Activated naive CD4-positive, alpha-beta T cell treated with anti-CD3 and anti-CD28 coated beads, Interleukin-2, amount 50 U/mL, for 24 hours (primary cell): ENCODE results near the gene MANSC1.
"Not testable (repeated sequence)": the region's sequence is repeated elsewhere in the genome, so short reads cannot be mapped to it uniquely, and the experiment has no call there.

ENCODE experiments used
- H3K27ac Mint-ChIP-seq: one replicate; pipeline ENCODE4 v1.8.0; 2021; ENCODE audit warnings: mild to moderate bottlenecking, mixed read lengths
- H3K27me3 Mint-ChIP-seq: one replicate; pipeline ENCODE4 v1.8.0; 2021; ENCODE audit warnings: mixed read lengths
- H3K36me3 Mint-ChIP-seq: one replicate; pipeline ENCODE4 v1.8.0; 2021; ENCODE audit warnings: mixed read lengths
- H3K4me1 Mint-ChIP-seq: one replicate; pipeline ENCODE4 v1.8.0; 2021; ENCODE audit warnings: mixed read lengths
- H3K4me3 Mint-ChIP-seq: one replicate; pipeline ENCODE4 v1.8.0; 2021; ENCODE audit warnings: mild to moderate bottlenecking, mixed read lengths
- H3K9me3 Mint-ChIP-seq: one replicate; pipeline ENCODE4 v1.8.0; 2021; ENCODE audit warnings: mixed read lengths

MANSC1 gene

DNA sequence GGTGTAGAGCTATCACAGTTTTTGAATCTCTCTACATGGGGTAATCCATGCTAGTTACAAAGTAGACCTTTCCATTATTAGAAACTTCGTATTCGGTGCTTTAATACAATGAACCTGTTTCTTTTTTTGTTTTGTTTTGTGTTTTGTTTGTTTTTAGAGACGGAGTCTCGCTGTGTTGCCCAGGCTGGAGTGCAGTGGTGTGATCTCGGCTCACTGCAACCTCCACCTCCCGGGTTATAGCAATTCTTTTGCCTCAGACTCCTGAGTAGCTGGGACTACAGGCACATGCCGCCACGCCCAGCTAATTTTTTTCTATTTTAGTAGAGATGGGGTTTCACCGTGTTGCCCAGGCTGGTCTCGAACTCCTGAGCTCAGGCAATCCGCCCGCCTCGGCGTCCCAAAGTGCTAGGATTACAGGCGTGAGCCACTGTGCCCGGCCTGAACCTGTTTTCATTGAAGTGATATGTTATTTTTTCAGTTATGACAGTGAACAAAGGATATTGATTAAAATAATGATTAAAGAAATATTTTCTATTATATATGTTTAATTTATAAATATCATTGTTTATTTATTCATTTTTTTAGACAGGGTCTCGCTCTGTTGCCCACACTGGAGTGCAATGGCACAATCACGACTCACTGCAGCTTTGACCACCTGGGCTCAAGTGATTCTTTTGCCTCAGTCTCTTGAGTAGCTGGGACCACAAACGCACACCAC, 1.6 kb upstream of the MANSC1 start:
- not testable (repeated sequence) for H3K27me3 Mint-ChIP-seq, H3K36me3 Mint-ChIP-seq, H3K4me3 Mint-ChIP-seq, H3K9me3 Mint-ChIP-seq, H3K27ac Mint-ChIP-seq
- H3K4me1 Mint-ChIP-seq = peaks cover 51% of the 10 kb centered on the region

DNA sequence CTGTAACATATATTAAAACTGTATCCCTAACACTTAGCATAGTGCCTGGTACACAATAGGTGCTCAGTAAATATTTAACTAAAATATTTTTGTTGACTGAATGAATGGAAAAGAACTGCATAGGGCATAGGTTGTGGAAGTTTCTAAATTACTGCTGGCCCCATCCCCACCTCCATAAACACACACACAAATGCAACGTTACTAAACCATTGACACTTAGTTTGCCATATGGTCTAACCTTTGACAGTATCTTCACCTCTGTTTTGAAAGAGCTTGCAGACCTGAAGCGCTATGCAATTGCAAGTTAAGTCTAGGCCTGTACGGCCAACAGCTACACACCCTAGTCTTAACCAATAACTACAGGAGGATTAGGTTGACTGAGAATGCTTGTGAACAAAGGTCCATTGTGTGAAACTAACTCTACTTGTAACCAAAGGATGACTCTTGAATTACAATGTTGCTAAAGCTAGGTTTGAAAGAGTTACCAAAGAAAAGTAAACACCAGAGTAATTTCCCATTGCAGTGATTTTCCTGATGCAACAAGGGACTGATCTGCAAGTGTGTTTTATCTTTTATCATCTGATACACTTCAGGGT, 924 bp upstream of the MANSC1 start:
- H3K9me3 Mint-ChIP-seq = no peaks in the 10 kb centered on the region
- no peaks in the 10 kb centered on the region for H3K27me3 Mint-ChIP-seq
- peaks cover 53% of the 10 kb centered on the region for H3K4me1 Mint-ChIP-seq
- H3K36me3 Mint-ChIP-seq = no peaks in the 10 kb centered on the region
- H3K27ac Mint-ChIP-seq = peak overlapping the region; percentile 55
- peak overlapping the region; percentile 80 for H3K4me3 Mint-ChIP-seq

DNA sequence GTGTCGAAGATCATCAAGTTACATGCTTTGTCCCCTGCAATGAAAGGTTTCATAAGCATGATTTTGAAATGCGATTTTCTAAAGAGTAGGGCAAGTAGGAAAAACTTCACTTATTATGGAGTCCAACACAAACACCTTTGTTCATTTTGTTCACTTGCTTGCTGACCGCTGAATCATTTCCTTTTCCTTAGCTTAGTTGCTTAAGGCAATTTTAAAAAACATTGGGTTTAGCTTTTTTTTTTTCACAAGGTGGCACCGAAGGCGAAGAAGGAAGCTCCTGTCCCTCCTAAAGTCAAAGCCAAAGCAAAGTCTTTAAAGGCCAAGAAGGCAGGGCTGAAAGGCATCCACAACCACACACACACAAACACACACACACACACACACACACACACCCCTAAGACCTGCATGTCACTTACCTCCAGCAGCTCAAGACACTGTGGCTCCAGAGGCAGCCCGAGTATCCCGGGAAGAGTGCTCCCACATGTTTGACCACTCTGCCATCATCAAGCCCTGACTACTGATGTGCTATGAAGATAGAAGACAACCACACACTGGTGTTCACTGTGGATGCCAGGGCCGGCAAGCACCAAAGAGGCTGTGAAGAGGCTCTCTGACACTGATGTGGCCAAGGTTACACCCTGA, 11.4 kb downstream of the MANSC1 start:
- Mint-ChIP-seq H3K27ac (no peak overlapping the region), H3K9me3 (no peaks in the 10 kb centered on the region), H3K4me1 (peaks cover 28% of the 10 kb centered on the region), H3K27me3 (no peaks in the 10 kb centered on the region), H3K36me3 (peaks cover 2% of the 10 kb centered on the region), H3K4me3 (no peak overlapping the region)

DNA sequence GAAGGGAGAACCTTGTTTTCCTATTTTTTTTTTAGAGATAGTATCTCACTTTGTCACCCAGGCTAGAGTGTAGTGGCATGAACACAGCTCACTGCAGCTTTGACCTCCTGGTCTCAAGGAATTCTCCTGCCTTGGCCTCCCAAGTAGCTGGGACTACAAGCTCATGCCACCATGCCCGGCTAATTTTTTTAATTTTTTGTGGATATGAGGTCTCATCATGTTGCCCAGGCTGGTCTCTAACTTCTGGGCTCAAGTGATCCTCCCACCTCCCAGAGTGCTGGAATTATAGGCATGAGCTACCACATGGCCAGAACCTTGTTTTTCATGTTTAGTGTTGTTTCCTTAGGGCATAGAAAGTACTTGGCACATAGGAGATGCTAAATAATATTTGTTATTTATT, 13.5 kb downstream of the MANSC1 start:
- Mint-ChIP-seq H3K36me3 (peaks cover 2% of the 10 kb centered on the region), H3K9me3 (no peaks in the 10 kb centered on the region), H3K27ac (no peak overlapping the region), H3K27me3 (no peaks in the 10 kb centered on the region), H3K4me3 (no peak overlapping the region), H3K4me1 (peaks cover 32% of the 10 kb centered on the region)

DNA sequence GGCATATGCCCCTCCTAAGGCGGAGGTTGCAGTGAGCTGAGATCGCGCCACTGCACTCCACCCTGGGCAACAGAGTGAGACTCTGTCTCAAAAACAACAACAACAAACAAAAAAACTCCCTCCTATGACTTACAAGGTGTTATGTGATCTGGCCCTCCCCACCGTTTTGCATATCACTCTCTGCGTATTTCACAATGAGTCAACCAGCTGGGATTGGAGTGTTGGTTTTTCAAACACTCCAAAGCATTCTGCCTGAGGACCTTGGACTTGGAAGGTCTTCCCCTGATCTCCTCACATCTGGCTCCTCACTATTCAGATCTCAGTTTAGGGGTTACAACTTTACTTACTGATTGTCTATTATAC, 14.0 kb downstream of the MANSC1 start:
- no peak overlapping the region for H3K4me3 Mint-ChIP-seq
- no peaks in the 10 kb centered on the region for H3K9me3 Mint-ChIP-seq
- H3K27ac Mint-ChIP-seq = no peak overlapping the region
- peaks cover 2% of the 10 kb centered on the region for H3K36me3 Mint-ChIP-seq
- peaks cover 32% of the 10 kb centered on the region for H3K4me1 Mint-ChIP-seq
- no peaks in the 10 kb centered on the region for H3K27me3 Mint-ChIP-seq

DNA sequence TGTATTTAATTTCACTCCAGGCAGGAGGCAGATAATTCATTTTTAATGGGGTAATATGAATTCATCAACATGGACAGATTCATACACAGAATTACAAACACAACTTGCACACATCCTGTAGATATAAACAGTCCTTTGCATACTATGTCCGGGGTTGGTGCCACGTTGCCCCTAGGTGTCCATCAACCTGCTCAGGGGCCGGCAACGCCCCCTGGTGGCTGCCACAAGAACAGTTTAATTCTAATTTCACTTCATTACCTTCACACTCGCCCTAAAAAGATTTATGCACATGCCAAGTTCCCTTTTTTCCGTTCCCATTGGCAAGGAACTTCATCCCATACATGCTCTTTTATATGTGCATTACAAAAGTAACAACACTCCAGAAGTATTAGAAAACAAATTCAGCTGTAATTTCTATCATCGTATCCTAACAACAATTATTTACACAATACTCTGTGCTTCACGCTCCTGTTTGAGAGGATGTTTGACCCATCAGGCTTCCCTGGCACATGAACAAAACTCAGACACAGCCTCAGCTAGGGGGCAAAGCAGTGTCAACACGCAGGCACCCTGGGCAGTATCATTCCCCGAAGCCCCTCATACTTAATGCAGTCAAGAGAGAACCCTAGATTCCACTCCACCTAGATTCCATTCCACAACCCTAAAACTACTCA, 15.5 kb downstream of the MANSC1 start:
- H3K4me3 Mint-ChIP-seq = no peak overlapping the region
- H3K36me3 Mint-ChIP-seq = peaks cover 2% of the 10 kb centered on the region
- no peaks in the 10 kb centered on the region for H3K27me3 Mint-ChIP-seq
- no peaks in the 10 kb centered on the region for H3K9me3 Mint-ChIP-seq
- H3K4me1 Mint-ChIP-seq = peaks cover 32% of the 10 kb centered on the region
- peak overlapping the region; percentile 74 for H3K27ac Mint-ChIP-seq

DNA sequence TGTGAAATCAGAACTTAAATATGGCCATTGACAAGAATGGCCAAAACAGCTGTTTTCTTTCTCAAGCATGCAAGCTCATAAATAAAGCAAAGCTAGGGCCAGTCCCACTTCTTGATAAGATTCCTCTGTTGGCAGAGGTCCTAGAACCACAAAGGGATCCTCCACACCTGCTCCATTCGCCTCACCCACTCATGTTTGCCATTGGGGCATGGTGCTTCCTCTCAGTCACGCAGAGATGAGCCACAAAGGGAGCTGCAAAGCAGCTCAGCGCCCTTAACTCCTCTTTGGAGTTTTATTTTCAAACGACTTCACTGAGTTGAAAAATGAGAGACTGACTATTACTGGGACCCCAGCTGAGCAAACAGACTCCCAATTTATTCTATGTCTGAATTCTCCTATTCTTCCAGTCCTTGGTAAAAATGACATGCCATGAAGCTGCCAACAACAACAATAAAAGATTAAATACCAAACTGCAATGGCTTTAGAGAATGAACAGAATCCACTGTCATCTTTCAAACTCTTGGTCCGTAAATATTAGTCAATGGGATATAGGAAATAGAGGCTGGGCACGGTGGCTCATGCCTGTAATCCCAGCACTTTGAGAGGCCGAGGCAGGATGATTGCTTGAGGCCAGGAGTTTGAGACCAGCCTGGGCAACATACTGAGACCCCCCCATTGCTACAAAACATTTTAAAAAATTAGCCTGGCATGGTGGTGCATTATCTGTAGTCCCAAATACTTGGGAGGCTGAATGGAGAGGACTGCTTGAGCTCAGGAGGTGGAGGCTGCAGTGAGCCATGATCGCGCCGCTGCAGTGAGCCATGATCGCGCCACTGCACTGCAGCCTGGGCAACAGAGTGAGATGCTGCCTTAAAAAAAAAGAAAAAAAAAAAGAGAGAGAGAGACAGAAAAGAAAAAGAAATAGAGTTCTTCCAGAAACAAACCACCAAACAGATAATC, 16.4 kb downstream of the MANSC1 start:
- Mint-ChIP-seq H3K27ac (peak overlapping the region; percentile 74), H3K4me1 (peaks cover 28% of the 10 kb centered on the region), H3K4me3 (no peak overlapping the region), H3K36me3 (peaks cover 2% of the 10 kb centered on the region), H3K27me3 (no peaks in the 10 kb centered on the region), H3K9me3 (no peaks in the 10 kb centered on the region)

DNA sequence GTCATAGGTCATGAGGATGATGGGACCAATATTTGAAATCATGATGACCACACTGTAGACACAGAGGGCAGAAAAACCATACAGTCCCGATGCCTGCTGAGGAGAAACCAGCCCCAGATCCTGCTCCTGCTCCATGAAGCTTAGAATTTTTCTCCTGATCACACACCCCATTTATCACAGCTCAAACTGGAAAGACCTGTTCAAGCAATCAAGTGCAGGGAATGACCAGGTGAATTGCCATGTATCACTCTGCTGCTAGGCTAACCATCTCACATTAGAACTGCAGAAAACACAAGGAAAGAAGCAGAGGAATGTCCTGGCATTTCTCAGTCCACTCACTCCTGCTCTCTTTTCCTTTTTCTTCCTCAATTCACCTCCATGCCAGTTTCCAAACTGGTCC, 18.1 kb downstream of the MANSC1 start:
- no peaks in the 10 kb centered on the region for H3K9me3 Mint-ChIP-seq
- H3K4me3 Mint-ChIP-seq = no peak overlapping the region
- H3K4me1 Mint-ChIP-seq = peaks cover 30% of the 10 kb centered on the region
- H3K27me3 Mint-ChIP-seq = no peaks in the 10 kb centered on the region
- H3K27ac Mint-ChIP-seq = no peak overlapping the region
- H3K36me3 Mint-ChIP-seq = peaks cover 2% of the 10 kb centered on the region

DNA sequence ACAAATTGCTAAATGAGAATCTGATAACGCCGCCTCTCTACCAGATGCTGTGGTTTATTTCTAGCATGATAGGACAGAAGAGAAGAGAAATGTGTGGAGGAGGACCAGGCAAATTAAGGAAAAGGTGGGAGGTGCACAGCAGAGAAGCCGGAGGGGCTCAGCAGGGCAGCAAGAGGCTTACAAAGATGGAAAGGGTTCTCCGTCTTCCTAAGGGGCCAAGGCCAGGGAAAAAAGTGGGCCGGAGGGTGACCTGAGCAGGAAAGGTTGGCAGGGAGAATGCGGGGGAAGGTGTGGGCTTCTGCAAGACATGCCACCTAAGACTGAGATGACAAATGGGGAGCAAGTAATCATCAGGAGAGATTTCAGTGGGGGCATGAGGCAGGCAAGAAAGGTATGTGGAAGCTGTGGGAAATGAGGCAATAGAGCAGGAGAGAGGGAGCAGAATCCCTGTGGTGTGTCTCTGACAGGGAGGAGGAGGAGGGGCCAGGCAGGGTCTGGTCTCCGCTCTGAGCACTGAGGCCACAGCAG, 18.7 kb downstream of the MANSC1 start:
- Mint-ChIP-seq H3K27me3 (no peaks in the 10 kb centered on the region), H3K9me3 (no peaks in the 10 kb centered on the region), H3K36me3 (peaks cover 2% of the 10 kb centered on the region), H3K4me1 (peaks cover 30% of the 10 kb centered on the region), H3K27ac (no peak overlapping the region), H3K4me3 (no peak overlapping the region)

DNA sequence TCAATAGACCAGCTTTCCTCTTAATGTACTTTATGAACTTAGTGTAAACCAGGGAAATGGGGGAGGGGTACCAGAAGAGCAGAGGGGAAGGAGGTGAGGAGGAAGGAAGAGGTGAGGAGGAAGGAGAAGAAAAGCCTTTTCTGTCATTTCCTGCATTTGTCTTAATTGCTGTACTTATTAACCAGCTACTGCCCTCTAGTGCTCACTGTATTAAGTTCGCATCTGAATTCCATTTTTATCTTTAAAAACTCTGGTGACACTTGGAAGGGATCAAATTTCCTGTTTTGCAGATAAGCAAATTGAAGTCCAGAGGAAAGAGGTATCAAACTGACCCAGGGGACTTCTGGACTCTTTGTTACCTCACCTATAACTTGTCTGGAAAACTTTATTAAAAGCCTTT, 22.2 kb downstream of the MANSC1 start:
- no peak overlapping the region for H3K4me3 Mint-ChIP-seq
- peaks cover 8% of the 10 kb centered on the region for H3K4me1 Mint-ChIP-seq
- no peaks in the 10 kb centered on the region for H3K27me3 Mint-ChIP-seq
- no peaks in the 10 kb centered on the region for H3K9me3 Mint-ChIP-seq
- H3K27ac Mint-ChIP-seq = peak overlapping the region; percentile 94
- no peaks in the 10 kb centered on the region for H3K36me3 Mint-ChIP-seq

DNA sequence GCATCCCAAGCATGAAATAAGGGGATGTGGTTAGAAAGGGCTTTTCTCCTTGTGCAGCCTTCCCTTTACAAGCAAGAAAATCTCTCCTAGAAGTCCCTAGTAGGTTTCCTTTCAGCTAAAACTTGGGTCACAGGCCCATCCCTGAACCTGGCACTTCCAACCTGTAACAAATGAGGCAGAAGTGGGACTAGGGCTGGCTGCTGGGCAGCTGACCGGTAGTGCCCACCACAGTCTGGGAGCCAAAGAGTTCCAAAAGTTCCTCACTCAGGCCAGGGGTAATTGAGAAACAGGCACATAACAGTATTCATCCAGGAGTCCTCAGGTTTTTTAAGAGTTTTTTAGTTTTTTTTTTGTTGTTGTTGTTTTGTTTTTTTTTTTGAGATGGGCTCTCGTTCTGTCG, 23.8 kb downstream of the MANSC1 start:
- Mint-ChIP-seq H3K27ac (peak overlapping the region; percentile 32), H3K9me3 (no peaks in the 10 kb centered on the region), H3K4me3 (no peak overlapping the region), H3K4me1 (peaks cover 15% of the 10 kb centered on the region), H3K36me3 (no peaks in the 10 kb centered on the region), H3K27me3 (no peaks in the 10 kb centered on the region)

DNA sequence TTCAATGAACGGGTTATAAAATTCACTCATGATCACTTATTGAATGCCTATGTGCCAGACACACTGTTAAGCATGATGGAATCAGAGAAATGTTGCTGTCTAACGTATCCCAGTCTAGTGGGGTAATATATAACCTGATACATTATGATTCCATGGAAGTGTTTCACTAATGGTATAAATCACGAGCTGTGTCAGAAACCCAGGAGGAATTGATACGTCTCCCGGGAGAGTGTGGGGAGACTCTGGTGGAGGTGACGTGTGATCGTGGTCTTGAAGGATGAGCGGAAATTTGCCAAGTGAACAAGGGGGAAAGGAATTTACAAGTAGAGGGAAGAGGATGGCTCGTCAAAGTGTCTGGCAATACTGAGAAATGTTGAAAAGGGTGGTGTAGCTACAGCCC, 26.5 kb downstream of the MANSC1 start:
- H3K27me3 Mint-ChIP-seq = no peaks in the 10 kb centered on the region
- no peak overlapping the region for H3K4me3 Mint-ChIP-seq
- H3K36me3 Mint-ChIP-seq = no peaks in the 10 kb centered on the region
- H3K27ac Mint-ChIP-seq = peak overlapping the region; percentile 36
- H3K9me3 Mint-ChIP-seq = no peaks in the 10 kb centered on the region
- peaks cover 15% of the 10 kb centered on the region for H3K4me1 Mint-ChIP-seq

DNA sequence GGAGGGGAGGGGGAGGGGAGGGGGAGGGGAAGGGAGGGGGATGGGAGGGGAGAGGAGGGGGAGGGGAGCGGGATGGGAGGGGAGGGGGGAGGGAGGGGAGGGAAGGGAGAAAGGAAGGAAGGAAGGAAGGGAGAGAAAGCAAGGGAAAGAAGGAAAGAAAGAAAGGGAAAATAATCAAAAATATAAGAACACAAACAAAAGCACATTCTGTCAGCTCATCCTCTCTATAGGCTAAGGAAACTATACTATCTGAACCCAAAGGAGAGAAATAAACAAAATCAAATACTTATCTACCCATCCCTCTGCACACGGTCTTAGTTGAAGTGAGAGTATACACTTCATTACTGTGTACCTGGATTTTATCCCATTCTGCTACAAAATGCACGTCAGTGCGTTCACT, 26.9 kb downstream of the MANSC1 start:
- Mint-ChIP-seq H3K27me3 (no peaks in the 10 kb centered on the region), H3K27ac (no peak overlapping the region), H3K36me3 (no peaks in the 10 kb centered on the region), H3K4me3 (no peak overlapping the region), H3K9me3 (no peaks in the 10 kb centered on the region), H3K4me1 (peaks cover 15% of the 10 kb centered on the region)

DNA sequence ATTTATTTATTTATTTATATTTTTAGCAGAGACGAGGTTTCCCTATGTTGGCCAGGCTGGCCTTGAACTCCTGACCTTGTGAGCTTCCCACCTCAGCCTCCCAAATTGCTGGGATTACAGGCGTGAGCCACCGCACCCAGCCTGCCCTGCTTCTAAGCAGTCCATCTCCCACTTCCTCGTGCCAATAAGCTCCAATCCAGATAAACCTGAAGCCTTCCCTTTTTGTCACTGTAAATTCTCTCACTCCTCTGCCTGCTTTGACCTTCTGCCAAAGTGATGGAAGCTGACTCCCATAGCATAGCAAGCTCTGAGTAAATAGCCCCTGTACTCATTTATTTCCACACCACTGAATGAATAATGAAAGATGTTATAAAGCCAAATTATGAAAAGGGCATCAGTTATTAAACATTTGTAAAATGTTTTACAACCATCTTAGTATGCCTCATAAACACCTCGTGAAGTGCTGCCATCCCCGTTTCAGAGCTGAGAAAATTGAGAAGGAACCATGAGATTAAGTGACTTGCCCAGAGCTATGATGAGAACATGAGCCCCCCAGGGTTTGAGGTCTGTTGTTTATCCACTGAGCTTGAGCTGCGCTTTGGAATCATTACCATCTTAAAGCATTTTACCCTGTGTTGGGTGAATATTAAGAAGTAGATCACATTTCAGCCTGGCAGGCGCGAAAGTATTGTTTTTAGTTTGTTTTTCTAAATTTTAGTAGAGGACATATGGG, 30.4 kb downstream of the MANSC1 start:
- Mint-ChIP-seq H3K4me3 (no peak overlapping the region), H3K27me3 (no peaks in the 10 kb centered on the region), H3K27ac (no peak overlapping the region), H3K9me3 (no peaks in the 10 kb centered on the region), H3K36me3 (no peaks in the 10 kb centered on the region), H3K4me1 (peaks cover 7% of the 10 kb centered on the region)
